ENCODE data around the gene CPED1. TPM values are rescaled to one million over a fixed set of nuclear protein-coding genes. Genes with fewer than 3 reads are reported as not detected.

The CPED1 gene
- total RNA-seq, 1 donor from 2014 or later: 14.6 TPM

- no peaks in the 10 kb centered on the region for H3K36me3 ChIP-seq (ENCODE audit: control insufficient read depth in 3 of 3, insufficient read depth in 3 of 3, low read length in 3 of 3)
- no peak overlapping the region for H3K4me3 ChIP-seq (ENCODE audit: low read length in 3 of 3)
- no peaks in the 10 kb centered on the region for H3K9me3 ChIP-seq (ENCODE audit: control insufficient read depth in 3 of 3, low read length in 3 of 3)
- H3K27me3 ChIP-seq (ENCODE audit: control insufficient read depth in 3 of 3, insufficient read depth in 3 of 3, low read length in 3 of 3): no peaks in the 10 kb centered on the region
- H3K27ac ChIP-seq (ENCODE audit: low read depth, low read length): no peak overlapping the region
- H3K4me1 ChIP-seq (ENCODE audit: control insufficient read depth in 3 of 3, insufficient read depth in 3 of 3, low read length in 3 of 3): peaks cover 15 to 24% (median 22%) of the 10 kb centered on the region in 3 donors
- H3K9ac ChIP-seq (ENCODE audit: low read depth in 1 of 3, low read length in 3 of 3): no peak overlapping the region
Measured at GRCh38 chr7:121192834-121193233, 204.3 kb downstream of the CPED1 start.

DNA sequence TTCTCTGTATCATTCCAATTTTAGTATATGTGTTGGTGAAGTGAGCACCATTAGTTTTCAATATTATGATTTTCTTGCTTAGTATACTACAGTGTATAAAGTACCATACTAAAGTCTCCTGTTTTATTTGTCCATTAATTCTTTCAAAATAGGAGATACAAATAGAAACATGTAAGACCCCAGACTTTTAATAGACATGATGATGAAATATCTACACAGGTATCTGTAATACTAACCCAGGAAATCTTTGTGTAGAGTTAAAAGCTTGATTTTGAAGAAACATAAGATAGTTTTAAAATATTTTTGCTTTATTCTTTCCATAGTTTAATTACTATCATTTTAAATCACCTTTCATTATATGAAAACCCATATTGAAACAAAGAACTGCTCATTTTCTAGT lies 206.5 kb downstream of the CPED1 start:
- H3K9ac ChIP-seq (ENCODE audit: low read depth in 1 of 3, low read length in 3 of 3): no peak overlapping the region
- no peak overlapping the region for H3K27ac ChIP-seq (ENCODE audit: low read depth, low read length)
- no peaks in the 10 kb centered on the region for H3K36me3 ChIP-seq (ENCODE audit: control insufficient read depth in 3 of 3, insufficient read depth in 3 of 3, low read length in 3 of 3)
- no peak overlapping the region for H3K4me3 ChIP-seq (ENCODE audit: low read length in 3 of 3)
- no peaks in the 10 kb centered on the region for H3K27me3 ChIP-seq (ENCODE audit: control insufficient read depth in 3 of 3, insufficient read depth in 3 of 3, low read length in 3 of 3)
- no peaks in the 10 kb centered on the region for H3K9me3 ChIP-seq (ENCODE audit: control insufficient read depth in 3 of 3, low read length in 3 of 3)
- H3K4me1 ChIP-seq (ENCODE audit: control insufficient read depth in 3 of 3, insufficient read depth in 3 of 3, low read length in 3 of 3): peaks cover 25 to 35% (median 28%) of the 10 kb centered on the region in 3 donors

DNA sequence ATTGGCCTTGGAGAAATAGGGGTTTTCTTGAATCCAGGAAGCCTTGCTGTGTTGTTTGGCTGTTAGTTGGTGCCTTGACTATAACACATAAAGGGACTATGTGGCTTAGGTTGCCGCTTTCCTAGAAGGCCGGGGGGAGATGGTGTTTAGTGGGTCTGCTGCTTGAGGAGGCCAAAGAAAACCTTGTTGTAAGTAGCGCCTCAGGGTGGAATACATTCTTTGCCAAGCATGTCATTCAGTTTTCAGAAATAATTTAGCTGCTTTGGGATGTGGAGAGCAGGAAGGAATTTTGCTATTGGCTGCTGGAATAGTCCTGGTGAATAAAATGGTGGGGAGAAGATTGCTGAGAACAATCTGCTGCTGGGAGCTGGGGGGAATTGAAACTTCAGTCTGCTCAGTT lies 207.4 kb downstream of the CPED1 start:
- H3K4me3 ChIP-seq (ENCODE audit: low read length in 3 of 3): no peak overlapping the region
- peaks cover 25 to 35% (median 28%) of the 10 kb centered on the region in 3 donors for H3K4me1 ChIP-seq (ENCODE audit: control insufficient read depth in 3 of 3, insufficient read depth in 3 of 3, low read length in 3 of 3)
- H3K27ac ChIP-seq (ENCODE audit: low read depth, low read length): no peak overlapping the region
- no peaks in the 10 kb centered on the region for H3K9me3 ChIP-seq (ENCODE audit: control insufficient read depth in 3 of 3, low read length in 3 of 3)
- H3K9ac ChIP-seq (ENCODE audit: low read depth in 1 of 3, low read length in 3 of 3): no peak overlapping the region
- no peaks in the 10 kb centered on the region for H3K27me3 ChIP-seq (ENCODE audit: control insufficient read depth in 3 of 3, insufficient read depth in 3 of 3, low read length in 3 of 3)
- no peaks in the 10 kb centered on the region for H3K36me3 ChIP-seq (ENCODE audit: control insufficient read depth in 3 of 3, insufficient read depth in 3 of 3, low read length in 3 of 3)

- no peak overlapping the region for H3K4me3 ChIP-seq (ENCODE audit: low read length in 3 of 3)
- peaks cover 25 to 35% (median 28%) of the 10 kb centered on the region in 3 donors for H3K4me1 ChIP-seq (ENCODE audit: control insufficient read depth in 3 of 3, insufficient read depth in 3 of 3, low read length in 3 of 3)
- H3K9ac ChIP-seq (ENCODE audit: low read depth in 1 of 3, low read length in 3 of 3): no peak overlapping the region
- H3K27me3 ChIP-seq (ENCODE audit: control insufficient read depth in 3 of 3, insufficient read depth in 3 of 3, low read length in 3 of 3): no peaks in the 10 kb centered on the region
- no peaks in the 10 kb centered on the region for H3K36me3 ChIP-seq (ENCODE audit: control insufficient read depth in 3 of 3, insufficient read depth in 3 of 3, low read length in 3 of 3)
- no peaks in the 10 kb centered on the region for H3K9me3 ChIP-seq (ENCODE audit: control insufficient read depth in 3 of 3, low read length in 3 of 3)
- no peak overlapping the region for H3K27ac ChIP-seq (ENCODE audit: low read depth, low read length)
Measured at GRCh38 chr7:121196286-121196685, 207.8 kb downstream of the CPED1 start.

GRCh38 chr7:121197455-121197854 lies 208.9 kb downstream of the CPED1 start:
- H3K27ac ChIP-seq (ENCODE audit: low read depth, low read length): peak overlapping the region; percentile 69
- no peaks in the 10 kb centered on the region for H3K27me3 ChIP-seq (ENCODE audit: control insufficient read depth in 3 of 3, insufficient read depth in 3 of 3, low read length in 3 of 3)
- peaks cover 25 to 33% (median 31%) of the 10 kb centered on the region in 3 donors for H3K4me1 ChIP-seq (ENCODE audit: control insufficient read depth in 3 of 3, insufficient read depth in 3 of 3, low read length in 3 of 3)

GRCh38 chr7:121198502-121198901 lies 210.0 kb downstream of the CPED1 start:
- H3K4me3 ChIP-seq (ENCODE audit: low read length in 3 of 3): peak overlapping the region in 1 of 3 donors; percentile 38
- H3K27me3 ChIP-seq (ENCODE audit: control insufficient read depth in 3 of 3, insufficient read depth in 3 of 3, low read length in 3 of 3): no peaks in the 10 kb centered on the region
- H3K9ac ChIP-seq (ENCODE audit: low read depth in 1 of 3, low read length in 3 of 3): peak overlapping the region in 1 of 3 donors; percentile 1
- peak overlapping the region; percentile 69 for H3K27ac ChIP-seq (ENCODE audit: low read depth, low read length)
- H3K36me3 ChIP-seq (ENCODE audit: control insufficient read depth in 3 of 3, insufficient read depth in 3 of 3, low read length in 3 of 3): no peaks in the 10 kb centered on the region
- H3K9me3 ChIP-seq (ENCODE audit: control insufficient read depth in 3 of 3, low read length in 3 of 3): no peaks in the 10 kb centered on the region
- H3K4me1 ChIP-seq (ENCODE audit: control insufficient read depth in 3 of 3, insufficient read depth in 3 of 3, low read length in 3 of 3): peaks cover 25 to 40% (median 33%) of the 10 kb centered on the region in 3 donors

More at GRCh38 chr7:121197455-121197854, 208.9 kb downstream of the CPED1 start:
- H3K9me3 ChIP-seq (ENCODE audit: control insufficient read depth in 3 of 3, low read length in 3 of 3): no peaks in the 10 kb centered on the region
- no peak overlapping the region for H3K9ac ChIP-seq (ENCODE audit: low read depth in 1 of 3, low read length in 3 of 3)
- H3K4me3 ChIP-seq (ENCODE audit: low read length in 3 of 3): no peak overlapping the region
- no peaks in the 10 kb centered on the region for H3K36me3 ChIP-seq (ENCODE audit: control insufficient read depth in 3 of 3, insufficient read depth in 3 of 3, low read length in 3 of 3)

GRCh38 chr7:121202125-121202524 lies 213.6 kb downstream of the CPED1 start:
- Histone ChIP-seq H3K27me3 (ENCODE audit: control insufficient read depth in 3 of 3, insufficient read depth in 3 of 3, low read length in 3 of 3) (no peaks in the 10 kb centered on the region), H3K9me3 (ENCODE audit: control insufficient read depth in 3 of 3, low read length in 3 of 3) (no peaks in the 10 kb centered on the region), H3K9ac (ENCODE audit: low read depth in 1 of 3, low read length in 3 of 3) (no peak overlapping the region), H3K27ac (ENCODE audit: low read depth, low read length) (peak overlapping the region; percentile 85), H3K4me3 (ENCODE audit: low read length in 3 of 3) (no peak overlapping the region), H3K4me1 (ENCODE audit: control insufficient read depth in 3 of 3, insufficient read depth in 3 of 3, low read length in 3 of 3) (peaks cover 22 to 38% (median 30%) of the 10 kb centered on the region in 3 donors), H3K36me3 (ENCODE audit: control insufficient read depth in 3 of 3, insufficient read depth in 3 of 3, low read length in 3 of 3) (no peaks in the 10 kb centered on the region)

DNA sequence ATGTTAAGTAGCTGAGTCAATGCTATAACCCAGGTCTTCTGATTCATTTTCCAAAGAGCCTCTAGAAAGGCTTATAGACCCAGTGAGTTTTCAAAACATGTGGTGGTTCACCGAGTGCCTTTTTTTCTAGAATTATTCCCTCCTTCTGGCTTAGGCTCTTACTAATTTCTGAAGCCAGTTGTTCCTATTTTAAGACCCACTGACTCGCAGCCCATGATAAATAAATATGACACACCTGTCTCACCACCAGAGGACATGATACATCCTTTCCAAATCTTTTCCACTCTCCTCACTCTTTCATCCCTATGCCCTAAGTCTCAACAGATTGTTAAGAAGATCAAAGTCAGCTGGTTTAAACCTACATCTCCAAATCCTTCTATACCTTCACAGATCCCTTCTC lies 214.3 kb downstream of the CPED1 start:
- no peaks in the 10 kb centered on the region for H3K36me3 ChIP-seq (ENCODE audit: control insufficient read depth in 3 of 3, insufficient read depth in 3 of 3, low read length in 3 of 3)
- H3K4me1 ChIP-seq (ENCODE audit: control insufficient read depth in 3 of 3, insufficient read depth in 3 of 3, low read length in 3 of 3): peaks cover 17 to 30% (median 24%) of the 10 kb centered on the region in 3 donors
- no peak overlapping the region for H3K4me3 ChIP-seq (ENCODE audit: low read length in 3 of 3)
- H3K9me3 ChIP-seq (ENCODE audit: control insufficient read depth in 3 of 3, low read length in 3 of 3): no peaks in the 10 kb centered on the region
- no peaks in the 10 kb centered on the region for H3K27me3 ChIP-seq (ENCODE audit: control insufficient read depth in 3 of 3, insufficient read depth in 3 of 3, low read length in 3 of 3)
- no peak overlapping the region for H3K9ac ChIP-seq (ENCODE audit: low read depth in 1 of 3, low read length in 3 of 3)
- peak overlapping the region; percentile 85 for H3K27ac ChIP-seq (ENCODE audit: low read depth, low read length)

GRCh38 chr7:121204537-121204936 lies 216.0 kb downstream of the CPED1 start:
- H3K4me1 ChIP-seq (ENCODE audit: control insufficient read depth in 3 of 3, insufficient read depth in 3 of 3, low read length in 3 of 3): peaks cover 7 to 19% (median 18%) of the 10 kb centered on the region in 3 donors

DNA sequence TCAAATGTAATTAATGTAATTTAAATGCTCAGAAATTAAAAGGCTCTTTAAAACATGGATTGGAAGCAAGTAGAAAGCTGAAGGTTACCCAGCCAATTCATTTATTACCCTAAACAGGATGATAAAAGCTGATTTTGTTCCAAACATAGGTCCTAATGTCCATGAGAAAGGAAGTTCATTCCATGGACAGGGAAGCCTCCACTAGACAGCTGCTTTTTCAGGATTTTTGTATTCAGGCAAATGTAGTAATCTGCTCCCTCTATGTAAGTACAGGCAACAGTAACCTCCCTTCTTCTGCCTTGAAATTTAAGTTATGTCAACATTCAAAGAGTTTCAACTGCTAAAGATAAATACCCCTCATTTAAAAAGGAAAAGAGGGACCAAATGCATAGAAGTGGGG lies 217.3 kb downstream of the CPED1 start:
- Histone ChIP-seq H3K27me3 (ENCODE audit: control insufficient read depth in 3 of 3, insufficient read depth in 3 of 3, low read length in 3 of 3) (no peaks in the 10 kb centered on the region), H3K27ac (ENCODE audit: low read depth, low read length) (no peak overlapping the region), H3K9ac (ENCODE audit: low read depth in 1 of 3, low read length in 3 of 3) (no peak overlapping the region), H3K36me3 (ENCODE audit: control insufficient read depth in 3 of 3, insufficient read depth in 3 of 3, low read length in 3 of 3) (no peaks in the 10 kb centered on the region), H3K4me1 (ENCODE audit: control insufficient read depth in 3 of 3, insufficient read depth in 3 of 3, low read length in 3 of 3) (peaks cover 7 to 19% (median 18%) of the 10 kb centered on the region in 3 donors), H3K4me3 (ENCODE audit: low read length in 3 of 3) (no peak overlapping the region), H3K9me3 (ENCODE audit: control insufficient read depth in 3 of 3, low read length in 3 of 3) (no peaks in the 10 kb centered on the region)

More at GRCh38 chr7:121204537-121204936, 216.0 kb downstream of the CPED1 start:
- no peak overlapping the region for H3K9ac ChIP-seq (ENCODE audit: low read depth in 1 of 3, low read length in 3 of 3)
- no peak overlapping the region for H3K4me3 ChIP-seq (ENCODE audit: low read length in 3 of 3)
- H3K27ac ChIP-seq (ENCODE audit: low read depth, low read length): peak overlapping the region; percentile 85
- no peaks in the 10 kb centered on the region for H3K36me3 ChIP-seq (ENCODE audit: control insufficient read depth in 3 of 3, insufficient read depth in 3 of 3, low read length in 3 of 3)
- H3K9me3 ChIP-seq (ENCODE audit: control insufficient read depth in 3 of 3, low read length in 3 of 3): no peaks in the 10 kb centered on the region
- H3K27me3 ChIP-seq (ENCODE audit: control insufficient read depth in 3 of 3, insufficient read depth in 3 of 3, low read length in 3 of 3): no peaks in the 10 kb centered on the region
